Astrocyte (in vitro differentiated cells and primary cell): Measurements from ENCODE around the gene KLHL15.

ENCODE experiments used
- CTCF ChIP-seq: IDR thresholded peaks from 2 replicates; pipeline ENCODE4 v1.5.1; 2011; ENCODE audit warnings: low read depth, mild to moderate bottlenecking, inconsistent platforms, low read length, moderate library complexity; ENCODE audit not compliant: insufficient read depth
- EZH2 ChIP-seq: IDR thresholded peaks from 2 replicates; pipeline ENCODE4 v1.6.1; 2012; ENCODE audit warnings: mild to moderate bottlenecking, low read length, inconsistent platforms; ENCODE audit not compliant: insufficient read depth

DNA sequence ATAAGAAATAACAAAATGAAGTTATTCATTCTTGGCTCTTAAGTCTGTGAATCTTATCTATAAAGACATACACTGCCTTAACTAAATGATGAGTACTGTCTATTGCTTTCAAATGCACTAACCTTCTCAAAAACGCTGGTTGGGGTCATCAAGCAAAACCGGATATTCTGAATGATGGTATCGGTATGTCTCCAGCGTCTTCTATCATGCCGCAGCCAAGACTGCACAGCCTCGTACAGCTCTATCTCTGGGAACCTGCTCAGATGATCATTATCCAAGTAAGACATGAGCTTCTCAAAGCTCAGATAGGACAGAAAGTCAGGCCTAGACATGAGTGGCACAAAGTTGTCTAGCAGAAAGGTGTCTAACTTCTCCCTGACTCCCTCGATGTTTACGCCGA, 21.1 kb downstream of the KLHL15 start:
- TF ChIP-seq CTCF (no peak), EZH2 (no peak)
